ENCODE data around the gene SYPL1. TPM values are rescaled to one million over a fixed set of nuclear protein-coding genes. Genes with fewer than 3 reads are reported as not detected.

The SYPL1 gene
- total RNA-seq, 1 experiment from 2014 or later = 76.4 TPM

- POLR2A ChIA-PET (ENCODE audit: low non-redundant PET) = no interaction called here
- no peak for DNase-seq (ENCODE audit: low spot score)
- Histone ChIP-seq H3K36me3 (ENCODE audit: insufficient read depth, low read length, poor library complexity, severe bottlenecking) (no peaks in the 10 kb centered on the region), H3K27me3 (replicated peaks; ENCODE audit: insufficient read depth, low read depth, low read length, poor library complexity) (no peaks in the 10 kb centered on the region), H3K9me3 (ENCODE audit: low read depth, low read length, poor library complexity, severe bottlenecking) (no peaks in the 10 kb centered on the region), H3K27ac (ENCODE audit: low read depth, low read length, poor library complexity, severe bottlenecking) (no peak overlapping the region), H3K4me1 (ENCODE audit: insufficient read depth, low read length, poor library complexity, severe bottlenecking) (peaks cover 9% of the 10 kb centered on the region), H3K4me3 (ENCODE audit: low read depth, low read length, poor library complexity, severe bottlenecking) (no peak overlapping the region)
- CTCF ChIA-PET = no interaction called here
- BruUV-seq (replicated peaks) = no TSS peak
- TF ChIP-seq EZH2 (IDR thresholded peaks at IDR 0.05; ENCODE audit: borderline replicate concordance, low read depth, low read length, poor library complexity, severe bottlenecking) = no peak
- TF ChIP-seq, protein P1, sequence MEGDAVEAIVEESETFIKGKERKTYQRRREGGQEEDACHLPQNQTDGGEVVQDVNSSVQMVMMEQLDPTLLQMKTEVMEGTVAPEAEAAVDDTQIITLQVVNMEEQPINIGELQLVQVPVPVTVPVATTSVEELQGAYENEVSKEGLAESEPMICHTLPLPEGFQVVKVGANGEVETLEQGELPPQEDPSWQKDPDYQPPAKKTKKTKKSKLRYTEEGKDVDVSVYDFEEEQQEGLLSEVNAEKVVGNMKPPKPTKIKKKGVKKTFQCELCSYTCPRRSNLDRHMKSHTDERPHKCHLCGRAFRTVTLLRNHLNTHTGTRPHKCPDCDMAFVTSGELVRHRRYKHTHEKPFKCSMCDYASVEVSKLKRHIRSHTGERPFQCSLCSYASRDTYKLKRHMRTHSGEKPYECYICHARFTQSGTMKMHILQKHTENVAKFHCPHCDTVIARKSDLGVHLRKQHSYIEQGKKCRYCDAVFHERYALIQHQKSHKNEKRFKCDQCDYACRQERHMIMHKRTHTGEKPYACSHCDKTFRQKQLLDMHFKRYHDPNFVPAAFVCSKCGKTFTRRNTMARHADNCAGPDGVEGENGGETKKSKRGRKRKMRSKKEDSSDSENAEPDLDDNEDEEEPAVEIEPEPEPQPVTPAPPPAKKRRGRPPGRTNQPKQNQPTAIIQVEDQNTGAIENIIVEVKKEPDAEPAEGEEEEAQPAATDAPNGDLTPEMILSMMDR (conservative IDR thresholded peaks at IDR 0.05; ENCODE audit: low read depth, low read length) = no peak
- intact Hi-C loops (cut with micrococcal nuclease; ENCODE audit: unreplicated experiment) = no loop called here
Measured at GRCh38 chr7:106080300-106080987, 31.7 kb downstream of the SYPL1 start.

DNA sequence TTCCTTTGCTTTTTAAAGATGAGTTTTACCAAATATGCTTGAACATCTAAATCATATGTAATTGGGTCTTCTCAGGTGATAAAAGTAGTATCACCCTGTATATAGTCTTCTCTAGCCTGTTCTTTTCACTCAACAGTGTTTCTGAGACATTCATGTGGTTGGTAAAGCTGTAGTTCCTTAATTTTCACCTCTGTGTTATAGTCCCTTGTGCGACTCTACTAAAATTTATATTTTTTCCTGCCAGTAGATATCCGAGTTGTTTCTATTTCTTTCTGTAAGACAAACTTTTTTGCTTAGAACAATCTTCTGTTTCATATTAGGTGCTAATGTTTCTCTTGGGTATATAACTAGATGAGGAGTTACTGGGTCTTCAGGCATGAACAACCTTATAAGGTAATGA, 35.6 kb downstream of the SYPL1 start:
- Histone ChIP-seq H3K4me3 (ENCODE audit: low read depth, low read length, poor library complexity, severe bottlenecking) (no peak overlapping the region), H3K27me3 (replicated peaks; ENCODE audit: insufficient read depth, low read depth, low read length, poor library complexity) (no peaks in the 10 kb centered on the region), H3K36me3 (ENCODE audit: insufficient read depth, low read length, poor library complexity, severe bottlenecking) (no peaks in the 10 kb centered on the region), H3K27ac (ENCODE audit: low read depth, low read length, poor library complexity, severe bottlenecking) (no peak overlapping the region), H3K9me3 (ENCODE audit: low read depth, low read length, poor library complexity, severe bottlenecking) (no peaks in the 10 kb centered on the region), H3K4me1 (ENCODE audit: insufficient read depth, low read length, poor library complexity, severe bottlenecking) (peaks cover 33% of the 10 kb centered on the region)
- CTCF ChIA-PET = no interaction called here
- POLR2A ChIA-PET (ENCODE audit: low non-redundant PET) = no interaction called here
- no peak for TF ChIP-seq EZH2 (IDR thresholded peaks at IDR 0.05; ENCODE audit: borderline replicate concordance, low read depth, low read length, poor library complexity, severe bottlenecking)
- TF ChIP-seq, protein P1 (conservative IDR thresholded peaks at IDR 0.05; ENCODE audit: low read depth, low read length) = no peak
- BruUV-seq (replicated peaks) = no TSS peak
- DNase-seq (ENCODE audit: low spot score) = no peak
- intact Hi-C loops (cut with micrococcal nuclease; ENCODE audit: unreplicated experiment) = no loop called here

- TF ChIP-seq, protein P1 (conservative IDR thresholded peaks at IDR 0.05; ENCODE audit: low read depth, low read length) = no peak
- no peak for TF ChIP-seq EZH2 (IDR thresholded peaks at IDR 0.05; ENCODE audit: borderline replicate concordance, low read depth, low read length, poor library complexity, severe bottlenecking)
- H3K36me3 ChIP-seq (ENCODE audit: insufficient read depth, low read length, poor library complexity, severe bottlenecking) = no peaks in the 10 kb centered on the region
- H3K9me3 ChIP-seq (ENCODE audit: low read depth, low read length, poor library complexity, severe bottlenecking) = no peaks in the 10 kb centered on the region
- POLR2A ChIA-PET (ENCODE audit: low non-redundant PET) = interaction anchor here (0.6 kb wide), 1 partner anchor 1093 kb away, joined by 3 read pairs; no protein-coding TSS in a partner anchor
- H3K4me3 ChIP-seq (ENCODE audit: low read depth, low read length, poor library complexity, severe bottlenecking) = no peak overlapping the region
- DNase-seq (ENCODE audit: low spot score) = no peak
- BruUV-seq (replicated peaks) = no TSS peak
- intact Hi-C loops (cut with micrococcal nuclease; ENCODE audit: unreplicated experiment) = no loop called here
- H3K27ac ChIP-seq (ENCODE audit: low read depth, low read length, poor library complexity, severe bottlenecking) = no peak overlapping the region
- CTCF ChIA-PET = no interaction called here
- peaks cover 39% of the 10 kb centered on the region for H3K4me1 ChIP-seq (ENCODE audit: insufficient read depth, low read length, poor library complexity, severe bottlenecking)
- no peaks in the 10 kb centered on the region for H3K27me3 ChIP-seq (replicated peaks; ENCODE audit: insufficient read depth, low read depth, low read length, poor library complexity)
Measured at GRCh38 chr7:106075937-106076336, 36.2 kb downstream of the SYPL1 start.
